Measurements from ENCODE around the gene GBF1. TPM values are rescaled to one million over a fixed set of nuclear protein-coding genes. Genes with fewer than 3 reads are reported as not detected.
A peak's percentile ranks its signal among the peaks of the same experiment; 100 is the strongest.

The GBF1 gene
- total and polyA plus RNA-seq, 10 of the 15 experiments (the other 5 are each of a cell fraction or from before 2014, with no cell fraction given): 0.82 to 42.0 (median 21.8) TPM

DNA sequence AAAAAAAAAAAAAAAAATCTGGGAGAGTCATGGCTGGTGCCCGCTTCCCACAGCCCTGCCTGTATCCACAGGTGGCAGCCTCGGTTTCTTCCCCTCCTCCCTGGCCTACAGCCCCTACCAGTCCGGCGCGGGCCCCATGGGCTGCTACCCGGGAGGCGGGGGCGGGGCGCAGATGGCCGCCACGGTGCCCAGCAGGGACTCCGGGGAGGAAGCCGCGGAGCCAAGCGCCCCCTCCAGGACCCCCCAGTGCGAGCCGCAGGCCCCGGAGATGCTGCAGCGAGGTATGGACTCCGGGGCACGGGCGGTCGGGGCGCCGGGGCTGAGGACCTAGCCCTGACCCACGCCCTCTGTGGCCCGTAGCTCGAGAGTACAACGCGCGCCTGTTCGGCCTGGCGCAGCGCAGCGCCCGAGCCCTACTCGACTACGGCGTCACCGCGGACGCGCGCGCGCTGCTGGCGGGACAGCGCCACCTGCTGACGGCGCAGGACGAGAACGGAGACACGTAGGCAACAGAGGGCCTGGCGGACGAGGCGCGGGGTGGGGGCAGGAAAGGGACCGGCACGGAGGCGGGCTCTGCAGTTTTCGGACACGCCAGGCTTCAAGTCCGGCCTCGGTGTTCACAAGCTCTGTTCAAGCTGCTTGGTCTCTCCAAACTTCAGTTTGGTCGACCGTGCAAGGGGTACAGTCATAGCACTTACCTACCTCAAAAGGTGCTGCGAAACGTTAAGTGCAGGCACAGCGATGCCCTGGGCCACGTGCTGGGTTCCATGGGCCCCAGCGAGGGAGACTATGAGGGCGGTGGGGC, 154.1 kb downstream of the GBF1 start (continued):
- TF ChIP-seq MXI1 (IDR thresholded peaks at IDR 0.05; ENCODE audit: low read depth, low read length) (peak; percentile 89), POLR2AphosphoS5 (IDR thresholded peaks at IDR 0.05; ENCODE audit: low read length) (peak; percentile 73), ZNF207 (IDR thresholded peaks at IDR 0.05; ENCODE audit: borderline replicate concordance) (peak; percentile 51; the same call in 1 of the 2 replicates), TAF1 (IDR thresholded peaks at IDR 0.05; ENCODE audit: borderline replicate concordance, low read depth, low read length) (no peak), KLF5 (IDR thresholded peaks at IDR 0.05; ENCODE audit: partially characterized antibody) (no peak), FOXM1 (IDR thresholded peaks at IDR 0.05; ENCODE audit: low read depth, low read length) (no peak), RAD51 (IDR thresholded peaks at IDR 0.05) (no peak), DPF2 (IDR thresholded peaks at IDR 0.05) (peak; percentile 63), CREB1 (IDR thresholded peaks at IDR 0.05; ENCODE audit: low read depth) (no peak), BHLHE40 (IDR thresholded peaks at IDR 0.05; ENCODE audit: borderline replicate concordance in 1 of 2, low read depth in 2 of 2, low read length in 1 of 2) (peak; percentile 42 to 71; a peak in 3 of 4 replicates)
- TF ChIP-seq, protein P1, sequence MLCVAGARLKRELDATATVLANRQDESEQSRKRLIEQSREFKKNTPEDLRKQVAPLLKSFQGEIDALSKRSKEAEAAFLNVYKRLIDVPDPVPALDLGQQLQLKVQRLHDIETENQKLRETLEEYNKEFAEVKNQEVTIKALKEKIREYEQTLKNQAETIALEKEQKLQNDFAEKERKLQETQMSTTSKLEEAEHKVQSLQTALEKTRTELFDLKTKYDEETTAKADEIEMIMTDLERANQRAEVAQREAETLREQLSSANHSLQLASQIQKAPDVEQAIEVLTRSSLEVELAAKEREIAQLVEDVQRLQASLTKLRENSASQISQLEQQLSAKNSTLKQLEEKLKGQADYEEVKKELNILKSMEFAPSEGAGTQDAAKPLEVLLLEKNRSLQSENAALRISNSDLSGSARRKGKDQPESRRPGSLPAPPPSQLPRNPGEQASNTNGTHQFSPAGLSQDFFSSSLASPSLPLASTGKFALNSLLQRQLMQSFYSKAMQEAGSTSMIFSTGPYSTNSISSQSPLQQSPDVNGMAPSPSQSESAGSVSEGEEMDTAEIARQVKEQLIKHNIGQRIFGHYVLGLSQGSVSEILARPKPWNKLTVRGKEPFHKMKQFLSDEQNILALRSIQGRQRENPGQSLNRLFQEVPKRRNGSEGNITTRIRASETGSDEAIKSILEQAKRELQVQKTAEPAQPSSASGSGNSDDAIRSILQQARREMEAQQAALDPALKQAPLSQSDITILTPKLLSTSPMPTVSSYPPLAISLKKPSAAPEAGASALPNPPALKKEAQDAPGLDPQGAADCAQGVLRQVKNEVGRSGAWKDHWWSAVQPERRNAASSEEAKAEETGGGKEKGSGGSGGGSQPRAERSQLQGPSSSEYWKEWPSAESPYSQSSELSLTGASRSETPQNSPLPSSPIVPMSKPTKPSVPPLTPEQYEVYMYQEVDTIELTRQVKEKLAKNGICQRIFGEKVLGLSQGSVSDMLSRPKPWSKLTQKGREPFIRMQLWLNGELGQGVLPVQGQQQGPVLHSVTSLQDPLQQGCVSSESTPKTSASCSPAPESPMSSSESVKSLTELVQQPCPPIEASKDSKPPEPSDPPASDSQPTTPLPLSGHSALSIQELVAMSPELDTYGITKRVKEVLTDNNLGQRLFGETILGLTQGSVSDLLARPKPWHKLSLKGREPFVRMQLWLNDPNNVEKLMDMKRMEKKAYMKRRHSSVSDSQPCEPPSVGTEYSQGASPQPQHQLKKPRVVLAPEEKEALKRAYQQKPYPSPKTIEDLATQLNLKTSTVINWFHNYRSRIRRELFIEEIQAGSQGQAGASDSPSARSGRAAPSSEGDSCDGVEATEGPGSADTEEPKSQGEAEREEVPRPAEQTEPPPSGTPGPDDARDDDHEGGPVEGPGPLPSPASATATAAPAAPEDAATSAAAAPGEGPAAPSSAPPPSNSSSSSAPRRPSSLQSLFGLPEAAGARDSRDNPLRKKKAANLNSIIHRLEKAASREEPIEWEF (IDR thresholded peaks at IDR 0.05; ENCODE audit: insufficient replicate concordance, low read depth, low read length): no peak
- TF ChIP-seq, protein P2, sequence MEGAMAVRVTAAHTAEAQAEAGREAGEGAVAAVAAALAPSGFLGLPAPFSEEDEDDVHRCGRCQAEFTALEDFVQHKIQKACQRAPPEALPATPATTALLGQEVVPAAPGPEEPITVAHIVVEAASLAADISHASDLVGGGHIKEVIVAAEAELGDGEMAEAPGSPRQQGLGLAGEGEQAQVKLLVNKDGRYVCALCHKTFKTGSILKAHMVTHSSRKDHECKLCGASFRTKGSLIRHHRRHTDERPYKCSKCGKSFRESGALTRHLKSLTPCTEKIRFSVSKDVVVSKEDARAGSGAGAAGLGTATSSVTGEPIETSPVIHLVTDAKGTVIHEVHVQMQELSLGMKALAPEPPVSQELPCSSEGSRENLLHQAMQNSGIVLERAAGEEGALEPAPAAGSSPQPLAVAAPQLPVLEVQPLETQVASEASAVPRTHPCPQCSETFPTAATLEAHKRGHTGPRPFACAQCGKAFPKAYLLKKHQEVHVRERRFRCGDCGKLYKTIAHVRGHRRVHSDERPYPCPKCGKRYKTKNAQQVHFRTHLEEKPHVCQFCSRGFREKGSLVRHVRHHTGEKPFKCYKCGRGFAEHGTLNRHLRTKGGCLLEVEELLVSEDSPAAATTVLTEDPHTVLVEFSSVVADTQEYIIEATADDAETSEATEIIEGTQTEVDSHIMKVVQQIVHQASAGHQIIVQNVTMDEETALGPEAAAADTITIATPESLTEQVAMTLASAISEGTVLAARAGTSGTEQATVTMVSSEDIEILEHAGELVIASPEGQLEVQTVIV (IDR thresholded peaks at IDR 0.05; ENCODE audit: borderline replicate concordance, partially characterized antibody): no peak
- TF ChIP-seq, protein P3, sequence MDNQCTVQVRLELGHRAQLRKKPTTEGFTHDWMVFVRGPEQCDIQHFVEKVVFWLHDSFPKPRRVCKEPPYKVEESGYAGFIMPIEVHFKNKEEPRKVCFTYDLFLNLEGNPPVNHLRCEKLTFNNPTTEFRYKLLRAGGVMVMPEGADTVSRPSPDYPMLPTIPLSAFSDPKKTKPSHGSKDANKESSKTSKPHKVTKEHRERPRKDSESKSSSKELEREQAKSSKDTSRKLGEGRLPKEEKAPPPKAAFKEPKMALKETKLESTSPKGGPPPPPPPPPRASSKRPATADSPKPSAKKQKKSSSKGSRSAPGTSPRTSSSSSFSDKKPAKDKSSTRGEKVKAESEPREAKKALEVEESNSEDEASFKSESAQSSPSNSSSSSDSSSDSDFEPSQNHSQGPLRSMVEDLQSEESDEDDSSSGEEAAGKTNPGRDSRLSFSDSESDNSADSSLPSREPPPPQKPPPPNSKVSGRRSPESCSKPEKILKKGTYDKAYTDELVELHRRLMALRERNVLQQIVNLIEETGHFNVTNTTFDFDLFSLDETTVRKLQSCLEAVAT (IDR thresholded peaks at IDR 0.05): peak; percentile 49; the same call in 1 of the 2 replicates
- TF ChIP-seq, protein P4, sequence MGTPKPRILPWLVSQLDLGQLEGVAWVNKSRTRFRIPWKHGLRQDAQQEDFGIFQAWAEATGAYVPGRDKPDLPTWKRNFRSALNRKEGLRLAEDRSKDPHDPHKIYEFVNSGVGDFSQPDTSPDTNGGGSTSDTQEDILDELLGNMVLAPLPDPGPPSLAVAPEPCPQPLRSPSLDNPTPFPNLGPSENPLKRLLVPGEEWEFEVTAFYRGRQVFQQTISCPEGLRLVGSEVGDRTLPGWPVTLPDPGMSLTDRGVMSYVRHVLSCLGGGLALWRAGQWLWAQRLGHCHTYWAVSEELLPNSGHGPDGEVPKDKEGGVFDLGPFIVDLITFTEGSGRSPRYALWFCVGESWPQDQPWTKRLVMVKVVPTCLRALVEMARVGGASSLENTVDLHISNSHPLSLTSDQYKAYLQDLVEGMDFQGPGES (IDR thresholded peaks at IDR 0.05): no peak

Measured in GM12878 (cell line).